ENCODE results near the gene TMEM109. TPM values are rescaled to one million over a fixed set of nuclear protein-coding genes. Genes with fewer than 3 reads are reported as not detected.

TMEM109 gene
- total RNA-seq, 4 donors from 2014 or later, result 90.1 to 148 (median 111) TPM

DNA sequence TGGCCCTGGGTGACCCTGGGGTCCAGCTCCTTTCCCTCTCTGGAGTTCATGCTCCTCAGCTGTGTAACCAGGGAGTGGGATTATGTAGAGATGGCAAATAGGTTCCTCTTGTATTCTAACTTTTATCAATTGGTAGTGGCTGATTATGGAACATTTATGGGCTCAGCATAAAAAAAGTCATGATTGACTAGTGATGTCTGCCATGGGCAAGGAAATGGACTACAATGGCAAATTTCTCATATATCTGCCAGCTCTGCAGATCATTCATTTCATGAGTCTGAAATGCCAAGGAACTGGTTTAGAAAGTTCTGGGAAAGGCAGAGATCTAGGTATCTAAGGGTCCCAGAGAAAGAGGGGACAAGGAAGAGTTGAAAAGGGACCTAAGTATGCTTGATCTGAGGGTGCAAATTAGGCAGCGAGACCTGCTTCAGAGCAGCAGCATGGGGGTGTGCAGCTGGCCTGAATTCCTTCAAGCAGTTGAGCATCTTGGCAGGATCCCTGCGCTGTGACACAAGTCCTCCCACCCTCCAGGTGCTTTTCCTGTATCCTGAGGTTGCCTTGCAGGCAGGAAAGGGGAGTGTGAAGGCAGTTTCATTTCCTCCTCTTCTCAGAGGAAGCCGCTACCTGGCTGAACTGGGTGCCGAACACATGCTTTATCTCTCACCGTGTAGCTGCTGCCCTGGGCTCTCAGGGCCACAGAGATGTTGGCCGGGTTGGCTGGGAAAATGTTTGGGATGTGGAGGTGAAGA is 27.6 kb downstream of the TMEM109 start:
- TF ChIP-seq, protein P1, sequence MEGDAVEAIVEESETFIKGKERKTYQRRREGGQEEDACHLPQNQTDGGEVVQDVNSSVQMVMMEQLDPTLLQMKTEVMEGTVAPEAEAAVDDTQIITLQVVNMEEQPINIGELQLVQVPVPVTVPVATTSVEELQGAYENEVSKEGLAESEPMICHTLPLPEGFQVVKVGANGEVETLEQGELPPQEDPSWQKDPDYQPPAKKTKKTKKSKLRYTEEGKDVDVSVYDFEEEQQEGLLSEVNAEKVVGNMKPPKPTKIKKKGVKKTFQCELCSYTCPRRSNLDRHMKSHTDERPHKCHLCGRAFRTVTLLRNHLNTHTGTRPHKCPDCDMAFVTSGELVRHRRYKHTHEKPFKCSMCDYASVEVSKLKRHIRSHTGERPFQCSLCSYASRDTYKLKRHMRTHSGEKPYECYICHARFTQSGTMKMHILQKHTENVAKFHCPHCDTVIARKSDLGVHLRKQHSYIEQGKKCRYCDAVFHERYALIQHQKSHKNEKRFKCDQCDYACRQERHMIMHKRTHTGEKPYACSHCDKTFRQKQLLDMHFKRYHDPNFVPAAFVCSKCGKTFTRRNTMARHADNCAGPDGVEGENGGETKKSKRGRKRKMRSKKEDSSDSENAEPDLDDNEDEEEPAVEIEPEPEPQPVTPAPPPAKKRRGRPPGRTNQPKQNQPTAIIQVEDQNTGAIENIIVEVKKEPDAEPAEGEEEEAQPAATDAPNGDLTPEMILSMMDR (IDR thresholded peaks at IDR 0.05; ENCODE audit: low read depth), result no peak

DNA sequence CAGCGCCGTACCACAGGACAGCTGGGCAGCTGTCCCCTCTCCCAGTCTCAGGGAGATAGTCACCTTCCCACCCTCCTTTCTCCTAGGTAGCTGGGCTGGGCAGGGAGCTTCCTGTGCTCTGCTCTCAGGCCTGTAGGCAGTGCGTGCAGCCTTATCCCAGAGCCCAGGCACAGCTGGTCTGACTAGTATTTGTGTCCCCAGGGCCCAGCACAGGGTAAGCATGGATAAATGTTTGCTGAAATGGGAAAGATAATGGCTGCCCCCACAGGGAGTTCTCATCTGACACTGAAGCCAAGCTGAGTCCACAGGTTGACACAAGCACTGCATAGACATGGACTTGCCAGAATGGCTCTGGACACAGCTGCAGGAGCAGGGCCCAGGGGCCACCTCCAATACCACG is 28.3 kb downstream of the TMEM109 start:
- TF ChIP-seq, protein P1 (IDR thresholded peaks at IDR 0.05; ENCODE audit: low read depth), result no peak

DNA sequence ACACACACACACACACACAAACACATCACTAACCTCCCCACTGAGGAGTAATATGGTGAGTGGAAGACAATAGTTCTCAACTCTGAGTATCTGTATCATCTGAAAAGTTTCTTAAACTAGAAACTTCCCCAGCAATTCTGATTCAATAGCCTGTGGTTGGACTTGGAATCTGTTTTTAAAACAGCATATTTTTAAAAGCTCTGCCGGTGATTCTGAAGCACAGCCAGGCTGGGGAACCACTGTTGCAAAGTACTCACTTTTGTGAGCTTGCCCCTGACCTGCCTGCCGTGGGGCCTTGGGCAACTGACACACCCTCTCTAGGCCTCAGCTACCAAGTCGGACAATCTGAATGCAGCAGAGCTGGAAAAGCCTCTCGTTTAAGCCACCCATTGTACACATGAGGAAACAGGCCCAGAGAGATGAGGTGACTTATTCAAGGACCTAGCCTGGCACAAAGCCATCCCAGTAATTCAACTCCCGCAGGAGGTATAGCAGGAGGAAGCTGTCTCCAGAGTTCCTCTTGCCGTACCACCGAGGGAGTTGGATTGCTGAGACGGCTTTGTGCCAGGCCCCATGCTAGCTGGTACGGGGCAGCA is 29.1 kb downstream of the TMEM109 start:
- TF ChIP-seq, protein P1 (IDR thresholded peaks at IDR 0.05; ENCODE audit: low read depth), result no peak

DNA sequence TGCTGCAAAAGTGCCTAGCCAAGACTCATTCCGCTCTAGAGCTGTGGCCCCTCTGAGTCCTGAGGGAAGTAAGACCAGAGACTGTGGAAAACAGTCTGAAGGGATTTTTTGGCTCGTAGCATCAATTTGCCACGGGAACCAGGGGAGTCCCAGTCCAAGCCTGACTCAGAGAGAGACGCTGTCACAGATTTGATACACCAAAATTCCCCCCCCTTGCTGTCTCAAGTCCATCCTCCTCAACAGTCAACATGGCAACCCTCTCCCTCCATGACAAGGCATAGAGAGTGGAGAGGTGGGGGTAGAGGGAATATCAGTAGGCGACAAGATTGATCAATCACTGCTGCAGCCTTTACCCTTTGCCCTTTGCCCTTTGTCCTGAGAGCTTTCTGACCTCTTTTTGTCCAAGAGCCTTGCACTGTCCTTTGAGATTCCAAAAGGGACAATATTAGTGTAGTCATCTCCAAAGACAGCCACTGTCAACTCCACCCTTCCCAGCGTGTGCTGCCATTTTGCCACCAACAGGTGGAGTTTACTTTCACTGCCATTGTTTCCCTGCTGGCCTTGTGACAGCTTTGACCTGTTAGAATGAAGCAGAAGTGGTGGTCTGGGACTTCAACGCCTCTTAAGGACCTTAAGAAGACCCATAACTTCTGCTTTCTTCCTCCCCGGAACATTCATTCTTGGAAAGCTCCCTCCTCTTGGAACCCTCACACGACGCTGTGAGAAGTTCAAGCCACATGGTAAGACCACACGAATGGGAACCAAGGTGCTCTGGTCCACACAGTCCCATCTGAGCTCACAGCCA is 30.7 kb downstream of the TMEM109 start:
- TF ChIP-seq, protein P1 (IDR thresholded peaks at IDR 0.05; ENCODE audit: low read depth), result no peak

DNA sequence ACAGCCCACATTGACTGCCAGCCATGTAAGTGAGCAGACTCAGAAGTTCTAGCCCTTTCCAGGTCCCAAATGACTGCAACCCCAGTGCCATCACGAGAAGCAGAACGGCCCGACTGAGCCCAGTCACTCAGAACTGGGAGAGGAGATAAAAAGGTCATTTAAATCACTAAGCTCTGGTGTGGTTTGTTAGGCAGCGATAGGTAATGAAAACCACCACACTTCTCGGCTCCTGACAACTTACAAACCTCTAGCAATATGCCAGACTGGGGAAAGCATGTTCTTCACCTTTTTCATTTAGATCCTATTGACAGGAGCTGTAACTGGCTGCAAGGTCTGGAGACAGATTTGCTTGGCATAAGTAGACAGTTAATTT is 31.3 kb downstream of the TMEM109 start:
- TF ChIP-seq, protein P1 (IDR thresholded peaks at IDR 0.05; ENCODE audit: low read depth), result no peak

DNA sequence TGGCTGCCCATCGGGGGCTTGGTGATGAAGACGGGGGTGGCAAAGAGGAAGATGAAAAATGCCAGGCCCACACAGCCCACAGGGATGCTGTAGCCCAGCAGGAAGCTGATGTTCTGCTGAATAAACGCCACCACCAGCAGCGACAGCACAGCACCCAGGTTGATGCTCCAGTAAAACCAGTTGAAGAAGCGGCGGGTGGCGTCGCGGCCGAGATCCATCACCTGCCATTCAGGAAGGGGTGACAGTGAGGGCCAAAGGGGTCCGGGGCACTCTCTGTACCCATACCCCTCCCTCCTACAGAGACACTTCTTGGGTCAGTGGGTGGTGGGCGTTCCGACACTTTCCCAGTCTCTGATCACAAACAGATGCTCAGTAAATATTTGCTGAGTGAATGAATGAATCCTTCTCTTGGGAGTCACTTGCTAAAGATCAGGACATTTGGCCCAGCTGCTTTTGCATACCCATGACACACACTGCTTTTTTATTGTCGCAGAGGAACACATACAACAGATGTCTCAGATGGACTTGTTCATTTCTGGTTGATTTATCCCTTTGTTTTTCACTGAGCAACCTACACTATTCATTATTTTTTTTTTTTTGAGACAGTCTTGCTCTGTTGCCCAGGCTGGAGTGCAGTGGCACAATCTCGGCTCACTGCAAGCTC is 32.8 kb downstream of the TMEM109 start:
- TF ChIP-seq, protein P1 (IDR thresholded peaks at IDR 0.05; ENCODE audit: low read depth), result no peak

All from subcutaneous adipose tissue (tissue), 4 donors.